ENCODE data around the gene CLCN7.

Gene CLCN7

GRCh38 chr16:1505073-1505844 is 30.4 kb upstream of the CLCN7 start:
- no peak for TF ChIP-seq CTCF (IDR thresholded peaks at IDR 0.05; ENCODE audit: unreplicated experiment in 3 of 3)
- Mint-ChIP-seq H3K4me3 (no peak overlapping the region), H3K27me3 (ENCODE audit: low read depth) (no peaks in the 10 kb centered on the region), H3K36me3 (ENCODE audit: low read depth) (peaks cover 22% of the 10 kb centered on the region), H3K9me3 (no peaks in the 10 kb centered on the region), H3K27ac (no peak overlapping the region), H3K4me1 (no peaks in the 10 kb centered on the region)

DNA sequence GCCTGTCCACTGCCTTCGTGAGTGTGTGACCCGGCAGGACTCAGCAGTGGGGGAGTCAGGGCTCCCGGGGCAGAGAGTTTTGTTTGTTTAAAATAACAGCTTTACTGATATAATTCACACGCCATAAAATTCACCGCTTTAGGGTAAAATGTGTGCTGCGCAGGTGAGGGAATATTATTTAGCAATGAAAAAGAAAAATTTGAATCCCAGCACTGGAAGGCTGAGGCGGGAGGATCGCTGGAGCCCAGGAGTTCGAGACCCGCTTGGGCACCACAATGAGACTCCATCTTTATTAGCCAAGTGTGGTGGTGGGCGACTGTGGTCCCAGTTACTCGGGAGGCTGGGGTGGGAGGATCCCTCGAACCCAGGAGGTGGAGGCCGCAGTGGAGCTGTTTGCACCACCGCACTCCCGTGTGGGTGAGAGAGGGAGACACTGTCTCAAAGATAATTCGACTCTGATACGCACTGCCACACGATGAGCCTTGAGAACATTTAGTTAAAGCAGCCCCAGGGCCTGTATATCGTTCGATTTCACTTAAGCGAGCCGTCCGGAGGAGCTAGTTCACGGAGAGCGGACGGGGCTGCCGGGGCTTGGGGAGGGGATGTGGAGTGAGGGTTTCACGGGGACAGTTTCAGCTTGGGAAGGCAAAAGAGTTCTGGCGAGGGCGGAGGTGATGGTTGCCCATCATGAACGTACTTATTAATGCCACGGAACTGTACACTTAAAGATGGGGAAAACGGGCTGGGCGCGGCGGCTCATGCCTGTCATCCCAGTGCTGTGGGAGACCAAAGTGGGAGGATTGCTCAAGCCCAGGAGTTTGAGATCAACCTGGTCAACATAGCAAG is 28.5 kb upstream of the CLCN7 start:
- no peak for TF ChIP-seq CTCF (IDR thresholded peaks at IDR 0.05; ENCODE audit: unreplicated experiment in 3 of 3)
- Mint-ChIP-seq H3K27me3 (ENCODE audit: low read depth) (no peaks in the 10 kb centered on the region), H3K36me3 (ENCODE audit: low read depth) (peaks cover 26% of the 10 kb centered on the region), H3K9me3 (no peaks in the 10 kb centered on the region), H3K27ac (no peak overlapping the region), H3K4me1 (no peaks in the 10 kb centered on the region), H3K4me3 (no peak overlapping the region)

GRCh38 chr16:1502092-1503004 is 27.5 kb upstream of the CLCN7 start:
- Mint-ChIP-seq H3K27me3 (ENCODE audit: low read depth) (no peaks in the 10 kb centered on the region), H3K36me3 (ENCODE audit: low read depth) (peaks cover 27% of the 10 kb centered on the region), H3K27ac (no peak overlapping the region), H3K9me3 (no peaks in the 10 kb centered on the region), H3K4me1 (no peaks in the 10 kb centered on the region), H3K4me3 (no peak overlapping the region)
- no peak for TF ChIP-seq CTCF (IDR thresholded peaks at IDR 0.05; ENCODE audit: unreplicated experiment in 3 of 3)

DNA sequence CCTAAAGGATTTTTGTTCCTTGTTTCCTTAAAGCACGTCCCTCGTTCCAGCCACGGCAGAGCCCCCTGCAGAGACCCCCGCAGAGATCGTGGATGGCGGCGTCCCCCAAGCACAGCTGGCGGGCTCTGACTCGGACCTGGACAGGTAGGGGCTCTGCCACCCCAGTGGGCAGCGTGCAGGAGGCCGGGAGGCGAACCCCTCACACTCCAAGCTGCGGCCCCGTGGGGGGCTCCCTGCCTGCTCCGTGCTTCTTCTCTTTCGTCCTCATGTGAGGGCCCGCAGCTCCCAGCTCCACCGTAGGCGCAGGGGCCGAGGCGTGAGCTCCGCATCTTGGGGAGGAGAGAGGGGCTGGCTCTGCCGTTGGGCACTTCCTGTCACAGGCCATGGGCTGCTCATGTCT is 26.8 kb upstream of the CLCN7 start:
- H3K4me3 Mint-ChIP-seq, result no peak overlapping the region
- no peaks in the 10 kb centered on the region for H3K27me3 Mint-ChIP-seq (ENCODE audit: low read depth)
- no peaks in the 10 kb centered on the region for H3K9me3 Mint-ChIP-seq
- no peak for TF ChIP-seq CTCF (IDR thresholded peaks at IDR 0.05; ENCODE audit: unreplicated experiment in 3 of 3)
- H3K27ac Mint-ChIP-seq, result no peak overlapping the region
- H3K36me3 Mint-ChIP-seq (ENCODE audit: low read depth), result peaks cover 27% of the 10 kb centered on the region
- no peaks in the 10 kb centered on the region for H3K4me1 Mint-ChIP-seq

- H3K4me1 Mint-ChIP-seq, result no peaks in the 10 kb centered on the region
- H3K4me3 Mint-ChIP-seq, result no peak overlapping the region
- TF ChIP-seq CTCF (IDR thresholded peaks at IDR 0.05; ENCODE audit: unreplicated experiment in 3 of 3), result no peak
- no peaks in the 10 kb centered on the region for H3K9me3 Mint-ChIP-seq
- no peak overlapping the region for H3K27ac Mint-ChIP-seq
- H3K36me3 Mint-ChIP-seq (ENCODE audit: low read depth), result peaks cover 27% of the 10 kb centered on the region
- H3K27me3 Mint-ChIP-seq (ENCODE audit: low read depth), result no peaks in the 10 kb centered on the region
Measured at GRCh38 chr16:1500465-1501150, 25.8 kb upstream of the CLCN7 start.

Measured in nephron (organoid).